Neural cell (in vitro differentiated cells): Measurements from ENCODE around the gene QSOX1. TPM values are rescaled to one million over a fixed set of nuclear protein-coding genes. Genes with fewer than 3 reads are reported as not detected.

Experiments used
- H2AFZ ChIP-seq: fragments of 200-600, 300-800 bp; sonication (generic), shearing (Covaris generic); 2 replicates; pipeline ENCODE4 v1.6.0; 2014; ENCODE audit warnings: low read depth, mild to moderate bottlenecking, antibody characterized with exemption, low read length, moderate library complexity
- H3F3A ChIP-seq: fragments of 200-600 bp; shearing (Covaris generic); 2 replicates; pipeline ENCODE4 v1.6.1; 2016; ENCODE audit warnings: mild to moderate bottlenecking, moderate library complexity, mixed read lengths, antibody characterized with exemption, low read length; ENCODE audit not compliant: insufficient read depth, poor library complexity, severe bottlenecking
- H3K27ac ChIP-seq: fragments of 200-600, 300-800 bp; sonication (generic), shearing (Covaris generic); 2 replicates; pipeline ENCODE4 v1.5.1; 2014; ENCODE audit warnings: mild to moderate bottlenecking, low read length, moderate library complexity
- H3K27me3 ChIP-seq: fragments of 300-800, 200-600 bp; sonication (generic), shearing (Covaris generic); 2 replicates; pipeline ENCODE4 v1.6.0; 2014; ENCODE audit warnings: mild to moderate bottlenecking, low read depth, low read length, moderate library complexity; ENCODE audit not compliant: insufficient read depth
- H3K36me3 ChIP-seq: fragments of 300-800, 200-600 bp; sonication (generic), shearing (Covaris generic); 2 replicates; pipeline ENCODE4 v1.5.1; 2014; ENCODE audit warnings: mild to moderate bottlenecking, antibody characterized with exemption, low read length, moderate library complexity; ENCODE audit not compliant: insufficient read depth
- H3K4me2 ChIP-seq: fragments of 300-800, 200-600 bp; sonication (generic), shearing (Covaris generic); 2 replicates; pipeline ENCODE4 v1.6.0; 2014; ENCODE audit warnings: mild to moderate bottlenecking, low read length
- H3K4me3 ChIP-seq: fragments of 300-800, 200-600 bp; sonication (generic), shearing (Covaris generic); 2 replicates; pipeline ENCODE4 v1.5.1; 2014; ENCODE audit warnings: mild to moderate bottlenecking, low read length, moderate library complexity
- H3K79me2 ChIP-seq: fragments of 200-600 bp; shearing (Covaris generic); replicated peaks from 2 replicates; pipeline ENCODE4 v1.6.0; 2014; ENCODE audit warnings: mild to moderate bottlenecking, low read length, moderate library complexity; ENCODE audit not compliant: insufficient read depth
- H3K9ac ChIP-seq: fragments of 300-800, 200-600 bp; sonication (generic), shearing (Covaris generic); 2 replicates; pipeline ENCODE4 v1.6.1; 2016; ENCODE audit warnings: mild to moderate bottlenecking, low read length, mixed read lengths
- H3K9me2 ChIP-seq: fragments of 200-600 bp; shearing (Covaris generic); 2 replicates; pipeline ENCODE4 v1.6.1; 2016; ENCODE audit warnings: mild to moderate bottlenecking, low read length, mixed read lengths; ENCODE audit not compliant: insufficient read depth
- H3K9me3 ChIP-seq: fragments of 200-600, 300-800 bp; sonication (generic), shearing (Covaris generic); 2 replicates; pipeline ENCODE4 v1.6.1; 2016; ENCODE audit warnings: mild to moderate bottlenecking, mixed run types, low read length, moderate library complexity, mixed read lengths
- H4K20me1 ChIP-seq: fragments of 200-600 bp; shearing (Covaris generic); 2 replicates; pipeline ENCODE4 v1.6.1; 2016; ENCODE audit warnings: mild to moderate bottlenecking, mixed run types; ENCODE audit not compliant: insufficient read depth
- EP300 ChIP-seq: fragments of 450-650 bp; conservative IDR thresholded peaks from 2 replicates; pipeline ENCODE4 v1.6.1; 2014; ENCODE audit warnings: antibody characterized with exemption, mild to moderate bottlenecking, moderate library complexity; ENCODE audit not compliant: poor library complexity, severe bottlenecking
- EZH2 ChIP-seq: fragments of 200-600, 300-800 bp; shearing (Covaris generic), sonication (generic); IDR thresholded peaks from 2 replicates; pipeline ENCODE4 v1.6.1; 2014; ENCODE audit warnings: antibody characterized with exemption, low read length, borderline replicate concordance, mild to moderate bottlenecking; ENCODE audit not compliant: insufficient read depth, poor library complexity, severe bottlenecking
- MXI1 ChIP-seq: fragments of 450-650 bp; conservative IDR thresholded peaks from 2 replicates; pipeline ENCODE4 v1.6.1; 2014; ENCODE audit warnings: antibody characterized with exemption, mild to moderate bottlenecking; ENCODE audit not compliant: poor library complexity, severe bottlenecking
- POLR2AphosphoS5 ChIP-seq: IDR thresholded peaks from 2 replicates; pipeline ENCODE4 v1.6.1; 2012
- RAD21 ChIP-seq: fragments of 450-650 bp; conservative IDR thresholded peaks from 2 replicates; pipeline ENCODE4 v1.6.1; 2014; ENCODE audit warnings: antibody characterized with exemption, mild to moderate bottlenecking, moderate library complexity
- SMC3 ChIP-seq: fragments of 450-650 bp; conservative IDR thresholded peaks from 2 replicates; pipeline ENCODE4 v1.6.1; 2014; ENCODE audit warnings: antibody characterized with exemption, mild to moderate bottlenecking, moderate library complexity; ENCODE audit not compliant: poor library complexity
- TAF1 ChIP-seq: IDR thresholded peaks from 2 replicates; pipeline ENCODE4 v1.6.1; 2012; ENCODE audit warnings: low read depth
- polyA plus RNA-seq: library from polyadenylated mRNA; depleted of rRNA; stranded (reverse); fragments of >200 nt; gene quantifications from 2 replicates; pipeline ENCODE4 v1.2.3, GENCODE V29; 2014
- TF ChIP-seq, protein P1 (sequence below): fragments of 450-650 bp; IDR thresholded peaks from 2 replicates; pipeline ENCODE4 v1.5.1; 2014; ENCODE audit warnings: antibody characterized with exemption, mild to moderate bottlenecking, moderate library complexity; ENCODE audit not compliant: poor library complexity, severe bottlenecking
- TF ChIP-seq, protein P2 (sequence below): IDR thresholded peaks from 2 replicates; pipeline ENCODE4 v1.6.1; 2012; ENCODE audit warnings: borderline replicate concordance

QSOX1 gene
- polyA plus RNA-seq, 1 donor from 2014 or later, result 49.8 TPM

DNA sequence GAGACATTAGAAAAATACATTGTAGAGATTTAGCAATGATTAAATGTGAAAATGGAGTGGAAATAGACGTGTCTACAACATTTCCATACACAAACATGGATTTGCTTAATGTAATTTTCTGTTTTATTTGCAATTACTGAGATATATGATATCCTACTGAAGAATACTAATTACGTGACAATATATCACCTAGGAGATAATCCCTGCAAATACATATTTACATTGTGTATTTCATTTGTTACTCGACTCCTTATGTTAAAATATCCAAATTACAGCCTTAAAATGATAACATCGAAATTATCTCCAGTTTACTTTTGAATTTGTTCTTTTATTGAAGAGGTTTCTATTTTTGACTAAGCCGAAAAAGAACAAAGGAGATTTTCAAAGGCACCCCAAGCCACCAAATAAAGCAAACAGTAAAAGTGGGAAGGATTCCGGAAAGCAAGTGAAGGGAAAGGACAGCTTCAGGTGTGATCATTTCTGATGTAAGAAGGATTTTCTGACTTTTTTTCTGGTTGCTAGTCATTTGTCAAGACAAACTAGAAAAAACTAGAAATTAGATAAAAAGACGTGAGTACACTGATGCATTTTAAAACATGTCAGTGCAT is 83.3 kb downstream of the QSOX1 start:
- TF ChIP-seq POLR2AphosphoS5 (peak; percentile 8), MXI1 (no peak)
- TF ChIP-seq, protein P1, sequence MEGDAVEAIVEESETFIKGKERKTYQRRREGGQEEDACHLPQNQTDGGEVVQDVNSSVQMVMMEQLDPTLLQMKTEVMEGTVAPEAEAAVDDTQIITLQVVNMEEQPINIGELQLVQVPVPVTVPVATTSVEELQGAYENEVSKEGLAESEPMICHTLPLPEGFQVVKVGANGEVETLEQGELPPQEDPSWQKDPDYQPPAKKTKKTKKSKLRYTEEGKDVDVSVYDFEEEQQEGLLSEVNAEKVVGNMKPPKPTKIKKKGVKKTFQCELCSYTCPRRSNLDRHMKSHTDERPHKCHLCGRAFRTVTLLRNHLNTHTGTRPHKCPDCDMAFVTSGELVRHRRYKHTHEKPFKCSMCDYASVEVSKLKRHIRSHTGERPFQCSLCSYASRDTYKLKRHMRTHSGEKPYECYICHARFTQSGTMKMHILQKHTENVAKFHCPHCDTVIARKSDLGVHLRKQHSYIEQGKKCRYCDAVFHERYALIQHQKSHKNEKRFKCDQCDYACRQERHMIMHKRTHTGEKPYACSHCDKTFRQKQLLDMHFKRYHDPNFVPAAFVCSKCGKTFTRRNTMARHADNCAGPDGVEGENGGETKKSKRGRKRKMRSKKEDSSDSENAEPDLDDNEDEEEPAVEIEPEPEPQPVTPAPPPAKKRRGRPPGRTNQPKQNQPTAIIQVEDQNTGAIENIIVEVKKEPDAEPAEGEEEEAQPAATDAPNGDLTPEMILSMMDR, result no peak
- TF ChIP-seq, protein P2, sequence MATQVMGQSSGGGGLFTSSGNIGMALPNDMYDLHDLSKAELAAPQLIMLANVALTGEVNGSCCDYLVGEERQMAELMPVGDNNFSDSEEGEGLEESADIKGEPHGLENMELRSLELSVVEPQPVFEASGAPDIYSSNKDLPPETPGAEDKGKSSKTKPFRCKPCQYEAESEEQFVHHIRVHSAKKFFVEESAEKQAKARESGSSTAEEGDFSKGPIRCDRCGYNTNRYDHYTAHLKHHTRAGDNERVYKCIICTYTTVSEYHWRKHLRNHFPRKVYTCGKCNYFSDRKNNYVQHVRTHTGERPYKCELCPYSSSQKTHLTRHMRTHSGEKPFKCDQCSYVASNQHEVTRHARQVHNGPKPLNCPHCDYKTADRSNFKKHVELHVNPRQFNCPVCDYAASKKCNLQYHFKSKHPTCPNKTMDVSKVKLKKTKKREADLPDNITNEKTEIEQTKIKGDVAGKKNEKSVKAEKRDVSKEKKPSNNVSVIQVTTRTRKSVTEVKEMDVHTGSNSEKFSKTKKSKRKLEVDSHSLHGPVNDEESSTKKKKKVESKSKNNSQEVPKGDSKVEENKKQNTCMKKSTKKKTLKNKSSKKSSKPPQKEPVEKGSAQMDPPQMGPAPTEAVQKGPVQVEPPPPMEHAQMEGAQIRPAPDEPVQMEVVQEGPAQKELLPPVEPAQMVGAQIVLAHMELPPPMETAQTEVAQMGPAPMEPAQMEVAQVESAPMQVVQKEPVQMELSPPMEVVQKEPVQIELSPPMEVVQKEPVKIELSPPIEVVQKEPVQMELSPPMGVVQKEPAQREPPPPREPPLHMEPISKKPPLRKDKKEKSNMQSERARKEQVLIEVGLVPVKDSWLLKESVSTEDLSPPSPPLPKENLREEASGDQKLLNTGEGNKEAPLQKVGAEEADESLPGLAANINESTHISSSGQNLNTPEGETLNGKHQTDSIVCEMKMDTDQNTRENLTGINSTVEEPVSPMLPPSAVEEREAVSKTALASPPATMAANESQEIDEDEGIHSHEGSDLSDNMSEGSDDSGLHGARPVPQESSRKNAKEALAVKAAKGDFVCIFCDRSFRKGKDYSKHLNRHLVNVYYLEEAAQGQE, result no peak
- Histone ChIP-seq H3K27me3 (peaks cover 98% of the 10 kb centered on the region), H4K20me1 (no peaks in the 10 kb centered on the region)

DNA sequence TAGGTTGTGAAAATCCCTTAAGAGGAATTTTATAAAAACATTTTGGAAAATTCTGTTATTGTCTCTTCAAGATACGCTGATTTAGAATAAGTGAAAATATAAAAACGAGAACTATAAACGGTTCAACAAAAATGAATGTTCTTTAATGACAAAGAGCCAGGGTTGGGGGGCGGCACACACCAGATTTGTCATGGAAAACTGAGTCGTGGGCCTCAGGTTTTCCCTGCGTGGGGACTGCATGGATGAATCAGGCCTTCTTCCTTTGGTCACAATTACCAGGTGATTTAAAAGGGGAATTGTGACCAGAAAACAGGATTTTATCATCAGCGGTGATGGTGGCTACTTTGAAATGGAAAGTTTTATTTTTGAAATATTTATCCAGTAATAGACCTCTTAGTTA is 84.0 kb downstream of the QSOX1 start:
- no peaks in the 10 kb centered on the region for H3F3A ChIP-seq
- TF ChIP-seq SMC3 (no peak), EZH2 (no peak), POLR2AphosphoS5 (no peak), TAF1 (no peak), RAD21 (no peak), MXI1 (no peak), EP300 (no peak)
- TF ChIP-seq, protein P2, result no peak
- TF ChIP-seq, protein P1, result no peak
- no peaks in the 10 kb centered on the region for H3K79me2 ChIP-seq
- no peak overlapping the region for H3K4me2 ChIP-seq
- no peaks in the 10 kb centered on the region for H3K9me2 ChIP-seq
- H3K4me3 ChIP-seq, result no peak overlapping the region
- no peak overlapping the region for H3K9ac ChIP-seq
- H3K27me3 ChIP-seq, result peaks cover 91% of the 10 kb centered on the region
- H3K27ac ChIP-seq, result no peak overlapping the region
- H2AFZ ChIP-seq, result no peak overlapping the region
- H3K9me3 ChIP-seq, result no peaks in the 10 kb centered on the region
- H3K36me3 ChIP-seq, result no peaks in the 10 kb centered on the region
- no peaks in the 10 kb centered on the region for H4K20me1 ChIP-seq

More for the DNA sequence above, 83.3 kb downstream of the QSOX1 start:
- Histone ChIP-seq H3K9me3 (no peaks in the 10 kb centered on the region), H3K79me2 (no peaks in the 10 kb centered on the region), H3K9ac (no peak overlapping the region), H3K4me2 (no peak overlapping the region), H3K4me3 (no peak overlapping the region), H2AFZ (no peak overlapping the region), H3F3A (no peaks in the 10 kb centered on the region), H3K9me2 (no peaks in the 10 kb centered on the region), H3K27ac (no peak overlapping the region), H3K36me3 (no peaks in the 10 kb centered on the region)
